Upper lobe of left lung (tissue), 6 donors: Measurements from ENCODE around the gene ZNF225. TPM values are rescaled to one million over a fixed set of nuclear protein-coding genes. Genes with fewer than 3 reads are reported as not detected.
A peak's percentile ranks its signal among the peaks of the same experiment; 100 is the strongest.

Experiments
- ATAC-seq, 2 donors: fragments of 200-7000 bp; cut with Tn5 transposase; one replicate each; pipeline ENCODE4 v1.9.1; 2022; ENCODE audit warnings: mild to moderate bottlenecking in 2 of 2, moderate library complexity in 2 of 2; ENCODE audit not compliant: low FRiP score in 2 of 2
- DNase-seq, 2 donors: peaks; one replicate each; pipeline ENCODE4 v3.0.0-alpha.2; 2019 to 2020
- H3K27ac ChIP-seq, 4 donors: fragments of 200-600 bp; sonication (generic); one replicate each; pipeline ENCODE4 v1.5.1; 2016 to 2019
- H3K27me3 ChIP-seq, 4 donors: fragments of 200-600 bp; sonication (generic); one replicate each; pipeline ENCODE4 v1.5.1; 2017 to 2019
- H3K36me3 ChIP-seq, 4 donors: fragments of 200-600 bp; sonication (generic); one replicate each; pipeline ENCODE4 v1.5.1; 2016 to 2019
- H3K4me1 ChIP-seq, 4 donors: fragments of 200-600 bp; sonication (generic); one replicate each; pipeline ENCODE4 v1.5.1; 2018 to 2019
- H3K4me3 ChIP-seq, 4 donors: fragments of 200-600 bp; sonication (generic); one replicate each; pipeline ENCODE4 v1.5.1; 2017 to 2019; ENCODE audit warnings: mild to moderate bottlenecking in 2 of 4, moderate library complexity in 1 of 4
- H3K9me3 ChIP-seq, 4 donors: fragments of 200-600 bp; sonication (generic); one replicate each; pipeline ENCODE4 v1.5.1; 2018 to 2019
- EP300 ChIP-seq, 4 donors: sonication (generic); formaldehyde crosslinking; IDR thresholded peaks; one replicate each; pipeline ENCODE4 v1.5.1; 2017; ENCODE audit warnings: antibody characterized with exemption in 4 of 4, control low read depth in 2 of 4
- POLR2A ChIP-seq, 4 donors: fragments of 450-650 bp; IDR thresholded peaks; one replicate each; pipeline ENCODE4 v1.5.1; 2016 to 2017; ENCODE audit warnings: antibody characterized with exemption in 4 of 4, mild to moderate bottlenecking in 2 of 4
- POLR2AphosphoS5 ChIP-seq, 2 donors: sonication (generic); formaldehyde crosslinking; IDR thresholded peaks; one replicate each; pipeline ENCODE4 v1.5.1; 2017; ENCODE audit warnings: antibody characterized with exemption in 2 of 2
- WGBS, 2 donors: methylation state at CpG; one replicate each; pipeline ENCODE4 v1.1.5; 2017 to 2018; 5-methylcytosine and 5-hydroxymethylcytosine counted together
- total RNA-seq, 6 donors: library from RNA; depleted of rRNA in 4 of 6; stranded (reverse); fragments of >200 nt in 4 of 6; gene quantifications; one replicate each; pipeline versions ENCODE4 v1.1.0 to v1.2.1, GENCODE V29; 2016 to 2021
- TF ChIP-seq, protein P1 (sequence below), 6 experiments: fragments of 450-650 bp in 4 of 6; fragments of 200-600 bp in 2 of 6; sonication (generic) in 2 of 6; IDR thresholded peaks; one replicate each; pipeline ENCODE4 v1.5.1; 2016 to 2019; ENCODE audit warnings: antibody characterized with exemption in 6 of 6
- donor health status: DM: no; HTN: no; CAD: no; lungs with moderate emphysema.
- donor health status: DM: no; HTN: yes; CAD: no; lungs with severe emphysema.

The ZNF225 gene
- total RNA-seq, 6 donors from 2014 or later = 1.6 to 11.5 (median 4.5) TPM

DNA sequence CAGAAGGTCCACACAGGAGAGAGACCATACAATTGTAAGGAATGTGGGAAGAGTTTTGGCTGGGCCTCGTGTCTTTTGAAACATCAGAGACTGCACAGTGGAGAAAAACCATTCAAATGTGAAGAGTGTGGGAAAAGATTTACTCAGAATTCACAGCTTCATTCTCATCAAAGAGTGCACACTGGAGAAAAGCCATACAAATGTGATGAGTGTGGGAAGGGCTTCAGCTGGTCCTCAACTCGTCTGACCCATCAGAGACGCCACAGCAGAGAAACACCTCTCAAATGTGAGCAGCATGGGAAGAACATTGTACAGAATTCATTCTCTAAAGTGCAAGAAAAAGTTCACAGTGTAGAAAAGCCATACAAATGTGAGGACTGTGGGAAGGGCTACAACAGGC, 5.4 kb upstream of the ZNF225 start:
- Histone ChIP-seq H3K36me3 (peaks cover 23 to 54% (median 36%) of the 10 kb centered on the region in 4 donors), H3K4me1 (peaks cover 8 to 11% (median 10%) of the 10 kb centered on the region in 4 donors), H3K9me3 (peaks cover 49 to 84% (median 82%) of the 10 kb centered on the region in 4 donors), H3K27me3 (no peaks in the 10 kb centered on the region), H3K27ac (no peak overlapping the region), H3K4me3 (no peak overlapping the region)
- ATAC-seq (no peak), DNase-seq (no peak)
- WGBS, 2 donors = 87 to 94% methylated on average over 3 of the region's 3 CpGs
- TF ChIP-seq POLR2AphosphoS5 (IDR thresholded peaks at IDR 0.05) (no peak), EP300 (IDR thresholded peaks at IDR 0.05) (no peak), POLR2A (IDR thresholded peaks at IDR 0.05) (no peak)
- TF ChIP-seq, protein P1, sequence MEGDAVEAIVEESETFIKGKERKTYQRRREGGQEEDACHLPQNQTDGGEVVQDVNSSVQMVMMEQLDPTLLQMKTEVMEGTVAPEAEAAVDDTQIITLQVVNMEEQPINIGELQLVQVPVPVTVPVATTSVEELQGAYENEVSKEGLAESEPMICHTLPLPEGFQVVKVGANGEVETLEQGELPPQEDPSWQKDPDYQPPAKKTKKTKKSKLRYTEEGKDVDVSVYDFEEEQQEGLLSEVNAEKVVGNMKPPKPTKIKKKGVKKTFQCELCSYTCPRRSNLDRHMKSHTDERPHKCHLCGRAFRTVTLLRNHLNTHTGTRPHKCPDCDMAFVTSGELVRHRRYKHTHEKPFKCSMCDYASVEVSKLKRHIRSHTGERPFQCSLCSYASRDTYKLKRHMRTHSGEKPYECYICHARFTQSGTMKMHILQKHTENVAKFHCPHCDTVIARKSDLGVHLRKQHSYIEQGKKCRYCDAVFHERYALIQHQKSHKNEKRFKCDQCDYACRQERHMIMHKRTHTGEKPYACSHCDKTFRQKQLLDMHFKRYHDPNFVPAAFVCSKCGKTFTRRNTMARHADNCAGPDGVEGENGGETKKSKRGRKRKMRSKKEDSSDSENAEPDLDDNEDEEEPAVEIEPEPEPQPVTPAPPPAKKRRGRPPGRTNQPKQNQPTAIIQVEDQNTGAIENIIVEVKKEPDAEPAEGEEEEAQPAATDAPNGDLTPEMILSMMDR (IDR thresholded peaks at IDR 0.05) = no peak

DNA sequence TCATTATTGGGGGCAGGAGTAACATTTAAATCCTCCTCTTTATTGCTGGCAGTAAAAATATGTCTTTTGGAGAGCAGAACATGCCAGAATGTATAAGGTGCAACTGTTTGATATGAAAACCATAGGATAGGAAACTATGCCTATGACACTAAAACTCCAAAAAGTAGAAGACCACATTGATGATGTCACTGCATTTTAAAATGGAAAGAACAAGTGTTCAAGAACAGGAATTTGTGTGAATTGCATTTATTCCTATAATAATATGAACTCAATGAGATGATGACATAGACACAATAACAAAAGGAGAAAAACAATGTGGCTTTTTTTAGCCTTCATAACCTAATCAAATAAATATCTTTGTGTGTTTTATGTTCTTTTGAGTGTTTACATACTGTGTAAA, 3.7 kb upstream of the ZNF225 start:
- H3K27ac ChIP-seq = no peak overlapping the region
- peaks cover 13 to 19% (median 15%) of the 10 kb centered on the region in 4 donors for H3K4me1 ChIP-seq
- no peak overlapping the region for H3K4me3 ChIP-seq
- ATAC-seq (no peak), DNase-seq (no peak)
- H3K27me3 ChIP-seq = no peaks in the 10 kb centered on the region
- peaks cover 10 to 37% (median 21%) of the 10 kb centered on the region in 4 donors for H3K36me3 ChIP-seq
- peaks cover 49 to 69% (median 68%) of the 10 kb centered on the region in 4 donors for H3K9me3 ChIP-seq
- no peak for TF ChIP-seq POLR2A (IDR thresholded peaks at IDR 0.05)
- no peak for TF ChIP-seq POLR2AphosphoS5 (IDR thresholded peaks at IDR 0.05)
- no peak for TF ChIP-seq EP300 (IDR thresholded peaks at IDR 0.05)
- TF ChIP-seq, protein P1 (IDR thresholded peaks at IDR 0.05) = no peak

DNA sequence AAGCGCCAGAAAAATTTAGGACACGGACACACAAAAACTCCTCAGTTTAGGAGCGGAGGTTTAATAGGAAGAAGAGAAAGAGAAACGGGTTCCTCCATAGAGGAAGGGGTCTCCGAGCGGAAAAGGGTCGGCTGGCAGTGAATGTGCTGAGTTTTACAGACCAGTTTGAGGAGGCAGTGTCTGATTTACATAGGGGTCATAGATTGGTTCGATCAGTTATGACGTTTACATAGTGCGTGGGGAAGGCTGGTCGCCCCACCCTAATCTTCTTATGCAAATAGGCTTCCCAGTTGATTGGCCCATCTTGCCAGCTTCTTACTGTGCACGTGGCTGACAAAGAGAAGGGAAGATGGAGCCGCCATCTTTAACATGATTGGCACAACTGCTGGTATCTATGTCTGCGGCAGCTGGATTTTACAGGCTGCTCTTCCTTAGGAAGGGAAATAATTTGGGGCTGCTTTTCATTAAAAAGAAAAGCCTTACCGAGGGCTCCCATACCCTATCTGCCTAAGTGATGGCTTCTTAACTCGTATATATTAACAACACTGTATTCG, 1.2 kb upstream of the ZNF225 start:
- DNase-seq (no peak), ATAC-seq (no peak)
- H3K4me3 ChIP-seq = peak overlapping the region in 3 of 4 donors; percentile 69 to 95 (median 73)
- H3K9me3 ChIP-seq = peaks cover 34 to 48% (median 46%) of the 10 kb centered on the region in 4 donors
- H3K36me3 ChIP-seq = peaks cover under 1 to 27% (median 6%) of the 10 kb centered on the region in 4 donors
- H3K4me1 ChIP-seq = peaks cover 14 to 22% (median 16%) of the 10 kb centered on the region in 4 donors
- WGBS, 2 donors = 17 to 36% methylated on average over 14 to 17 of the region's 17 CpGs
- no peak overlapping the region for H3K27ac ChIP-seq
- TF ChIP-seq POLR2A (IDR thresholded peaks at IDR 0.05) = no peak
- no peak for TF ChIP-seq POLR2AphosphoS5 (IDR thresholded peaks at IDR 0.05)
- TF ChIP-seq, protein P1 (IDR thresholded peaks at IDR 0.05) = no peak
- TF ChIP-seq EP300 (IDR thresholded peaks at IDR 0.05) = no peak
- no peaks in the 10 kb centered on the region for H3K27me3 ChIP-seq

DNA sequence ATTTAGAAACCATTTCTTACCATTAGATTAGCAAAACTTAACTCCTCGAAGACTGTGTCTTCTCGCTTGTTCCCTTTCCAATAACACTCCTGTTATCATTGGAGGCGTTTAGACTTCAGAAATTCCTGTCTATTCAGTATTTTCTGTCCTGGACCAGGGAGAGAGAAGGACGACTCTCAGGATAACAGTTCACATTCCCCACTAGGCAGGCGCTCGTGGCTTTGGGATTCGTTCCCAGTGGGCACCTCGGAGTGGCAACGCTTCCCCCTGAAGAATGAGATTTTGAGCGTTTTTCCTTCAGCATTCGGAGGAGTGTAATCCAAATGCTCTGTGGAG, 429 bp upstream of the ZNF225 start:
- peak overlapping the region; percentile 61 to 95 (median 71) for H3K4me3 ChIP-seq
- no peak for DNase-seq
- H3K9me3 ChIP-seq = peaks cover 26 to 40% (median 38%) of the 10 kb centered on the region in 4 donors
- no peaks in the 10 kb centered on the region for H3K27me3 ChIP-seq
- H3K36me3 ChIP-seq = peaks cover 0 to 27% (median 7%) of the 10 kb centered on the region in 4 donors
- peak overlapping the region in 2 of 4 donors; percentile 65 to 79 for H3K27ac ChIP-seq
- WGBS, 2 donors = 0 to 1% methylated on average over 11 of the region's 11 CpGs
- ATAC-seq = peak in 1 of 2 donors; percentile 1
- peaks cover 14 to 22% (median 16%) of the 10 kb centered on the region in 4 donors for H3K4me1 ChIP-seq
- TF ChIP-seq, protein P1 (IDR thresholded peaks at IDR 0.05) = no peak
- TF ChIP-seq POLR2AphosphoS5 (IDR thresholded peaks at IDR 0.05) (no peak), EP300 (IDR thresholded peaks at IDR 0.05) (no peak), POLR2A (IDR thresholded peaks at IDR 0.05) (no peak)
